ENCODE measurements around the gene CNOT4. TPM values are rescaled to one million over a fixed set of nuclear protein-coding genes. Genes with fewer than 3 reads are reported as not detected.
A peak's percentile ranks its signal among the peaks of the same experiment; 100 is the strongest.

Gene CNOT4
- total RNA-seq, 1 experiment from 2014 or later, result 14.6 TPM

DNA sequence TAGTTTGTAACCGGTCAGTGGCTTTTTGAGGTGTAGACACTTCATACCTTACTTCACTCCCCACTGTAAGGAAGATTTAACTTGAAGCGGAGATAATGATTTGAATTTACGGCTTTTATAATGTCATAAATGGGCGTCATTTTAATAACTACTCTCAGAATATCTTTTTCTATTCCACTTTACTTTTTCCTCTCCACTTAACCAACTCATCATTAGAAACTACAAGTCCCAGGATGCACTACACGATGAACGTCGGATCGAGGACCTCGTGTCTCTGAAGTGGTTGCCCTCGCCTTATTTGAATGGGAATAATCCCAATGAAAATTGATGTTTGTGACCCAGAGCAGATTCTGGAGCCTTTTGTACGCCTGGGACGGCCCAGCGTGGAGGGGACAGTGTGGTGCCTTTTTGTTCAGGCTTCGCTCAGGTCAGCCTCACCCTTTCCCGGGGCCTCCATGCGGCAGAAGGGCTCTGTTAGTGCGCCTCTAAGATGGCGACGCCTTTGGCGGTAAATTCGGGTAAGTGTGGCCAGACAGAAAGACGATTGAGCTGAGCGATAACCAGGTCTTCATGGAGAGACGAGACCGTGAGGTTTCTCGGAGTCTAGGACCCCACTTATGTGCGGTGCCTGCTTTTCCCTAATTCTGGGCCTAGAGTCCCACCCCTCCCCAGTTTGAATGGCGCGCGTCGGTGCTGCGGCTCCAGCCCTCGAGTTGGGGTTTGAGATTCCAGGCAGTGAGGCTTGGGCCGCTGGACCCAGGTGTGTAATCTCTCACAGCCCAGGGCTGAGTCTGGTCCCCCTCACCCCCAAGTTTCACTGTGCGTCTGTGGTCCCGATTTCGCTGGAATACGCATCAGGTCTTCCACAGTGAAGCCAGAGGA is 47.8 kb upstream of the CNOT4 start, which contains the start of gene NUP205 (continued):
- TF ChIP-seq, protein P1, sequence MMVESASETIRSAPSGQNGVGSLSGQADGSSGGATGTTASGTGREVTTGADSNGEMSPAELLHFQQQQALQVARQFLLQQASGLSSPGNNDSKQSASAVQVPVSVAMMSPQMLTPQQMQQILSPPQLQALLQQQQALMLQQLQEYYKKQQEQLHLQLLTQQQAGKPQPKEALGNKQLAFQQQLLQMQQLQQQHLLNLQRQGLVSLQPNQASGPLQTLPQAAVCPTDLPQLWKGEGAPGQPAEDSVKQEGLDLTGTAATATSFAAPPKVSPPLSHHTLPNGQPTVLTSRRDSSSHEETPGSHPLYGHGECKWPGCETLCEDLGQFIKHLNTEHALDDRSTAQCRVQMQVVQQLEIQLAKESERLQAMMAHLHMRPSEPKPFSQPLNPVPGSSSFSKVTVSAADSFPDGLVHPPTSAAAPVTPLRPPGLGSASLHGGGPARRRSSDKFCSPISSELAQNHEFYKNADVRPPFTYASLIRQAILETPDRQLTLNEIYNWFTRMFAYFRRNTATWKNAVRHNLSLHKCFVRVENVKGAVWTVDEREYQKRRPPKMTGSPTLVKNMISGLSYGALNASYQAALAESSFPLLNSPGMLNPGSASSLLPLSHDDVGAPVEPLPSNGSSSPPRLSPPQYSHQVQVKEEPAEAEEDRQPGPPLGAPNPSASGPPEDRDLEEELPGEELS (CRISPR knock-in tag; IDR thresholded peaks at IDR 0.05), result peak; percentile 70; the same call in 1 of the 2 replicates
- TF ChIP-seq, protein P2, sequence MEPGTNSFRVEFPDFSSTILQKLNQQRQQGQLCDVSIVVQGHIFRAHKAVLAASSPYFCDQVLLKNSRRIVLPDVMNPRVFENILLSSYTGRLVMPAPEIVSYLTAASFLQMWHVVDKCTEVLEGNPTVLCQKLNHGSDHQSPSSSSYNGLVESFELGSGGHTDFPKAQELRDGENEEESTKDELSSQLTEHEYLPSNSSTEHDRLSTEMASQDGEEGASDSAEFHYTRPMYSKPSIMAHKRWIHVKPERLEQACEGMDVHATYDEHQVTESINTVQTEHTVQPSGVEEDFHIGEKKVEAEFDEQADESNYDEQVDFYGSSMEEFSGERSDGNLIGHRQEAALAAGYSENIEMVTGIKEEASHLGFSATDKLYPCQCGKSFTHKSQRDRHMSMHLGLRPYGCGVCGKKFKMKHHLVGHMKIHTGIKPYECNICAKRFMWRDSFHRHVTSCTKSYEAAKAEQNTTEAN (CRISPR knock-in tag; IDR thresholded peaks at IDR 0.05), result no peak
- TF ChIP-seq GABPB1 (CRISPR knock-in tag; IDR thresholded peaks at IDR 0.05) (peak; percentile 53; the same call in 1 of the 2 replicates), ZNF232 (CRISPR knock-in tag; IDR thresholded peaks at IDR 0.05) (peak; percentile 61; the same call in 1 of the 2 replicates), ZNF671 (CRISPR knock-in tag; IDR thresholded peaks at IDR 0.05) (0 out of 2 replicates have a peak, but pooled peaks have one; percentile 14), EMX1 (CRISPR knock-in tag; IDR thresholded peaks at IDR 0.05) (no peak), JUN (CRISPR knock-in tag; IDR thresholded peaks at IDR 0.05) (no peak), HMGXB4 (CRISPR knock-in tag; IDR thresholded peaks at IDR 0.05) (peak; percentile 9; the same call in 1 of the 2 replicates)

- ChIA-PET POLR2A (no interaction called here), CTCF (no interaction called here)
- Mint-ChIP-seq H3K4me1 (peaks cover 2% of the 10 kb centered on the region; the same call in 1 of the 2 replicates), H3K36me3 (no peaks in the 10 kb centered on the region), H3K27me3 (ENCODE audit: low read depth) (no peaks in the 10 kb centered on the region), H3K4me3 (no peak overlapping the region), H3K9me3 (no peaks in the 10 kb centered on the region), H3K27ac (no peak overlapping the region)
- DNase-seq (ENCODE audit: low spot score) (no peak), ATAC-seq (no peak)
- no peak for TF ChIP-seq TCF7 (CRISPR knock-in tag; IDR thresholded peaks at IDR 0.05; ENCODE audit: low read depth)
- no peak for TF ChIP-seq IRF1 (CRISPR knock-in tag; IDR thresholded peaks at IDR 0.05)
- no peak for TF ChIP-seq ZNF425 (CRISPR knock-in tag; conservative IDR thresholded peaks at IDR 0.05)
- TF ChIP-seq, protein P3, sequence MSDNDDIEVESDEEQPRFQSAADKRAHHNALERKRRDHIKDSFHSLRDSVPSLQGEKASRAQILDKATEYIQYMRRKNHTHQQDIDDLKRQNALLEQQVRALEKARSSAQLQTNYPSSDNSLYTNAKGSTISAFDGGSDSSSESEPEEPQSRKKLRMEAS (CRISPR knock-in tag; IDR thresholded peaks at IDR 0.05), result no peak
- TF ChIP-seq, protein P4, sequence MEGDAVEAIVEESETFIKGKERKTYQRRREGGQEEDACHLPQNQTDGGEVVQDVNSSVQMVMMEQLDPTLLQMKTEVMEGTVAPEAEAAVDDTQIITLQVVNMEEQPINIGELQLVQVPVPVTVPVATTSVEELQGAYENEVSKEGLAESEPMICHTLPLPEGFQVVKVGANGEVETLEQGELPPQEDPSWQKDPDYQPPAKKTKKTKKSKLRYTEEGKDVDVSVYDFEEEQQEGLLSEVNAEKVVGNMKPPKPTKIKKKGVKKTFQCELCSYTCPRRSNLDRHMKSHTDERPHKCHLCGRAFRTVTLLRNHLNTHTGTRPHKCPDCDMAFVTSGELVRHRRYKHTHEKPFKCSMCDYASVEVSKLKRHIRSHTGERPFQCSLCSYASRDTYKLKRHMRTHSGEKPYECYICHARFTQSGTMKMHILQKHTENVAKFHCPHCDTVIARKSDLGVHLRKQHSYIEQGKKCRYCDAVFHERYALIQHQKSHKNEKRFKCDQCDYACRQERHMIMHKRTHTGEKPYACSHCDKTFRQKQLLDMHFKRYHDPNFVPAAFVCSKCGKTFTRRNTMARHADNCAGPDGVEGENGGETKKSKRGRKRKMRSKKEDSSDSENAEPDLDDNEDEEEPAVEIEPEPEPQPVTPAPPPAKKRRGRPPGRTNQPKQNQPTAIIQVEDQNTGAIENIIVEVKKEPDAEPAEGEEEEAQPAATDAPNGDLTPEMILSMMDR (IDR thresholded peaks at IDR 0.05), result no peak
- TF ChIP-seq CREB1 (CRISPR knock-in tag; IDR thresholded peaks at IDR 0.05), result no peak
- no peak for TF ChIP-seq CBFB (CRISPR knock-in tag; IDR thresholded peaks at IDR 0.05; ENCODE audit: low read depth)
These were observed 43.4 kb upstream of the CNOT4 start for GRCh38 chr7:135553346-135553745.

Measured in WTC11 (cell line).